HepG2 (cell line): ENCODE data around the gene CDC42BPG. TPM values are rescaled to one million over a fixed set of nuclear protein-coding genes. Genes with fewer than 3 reads are reported as not detected.
A peak's percentile ranks its signal among the peaks of the same experiment; 100 is the strongest.

ENCODE experiments used
- ATF1 ChIP-seq: IDR thresholded peaks from 2 replicates; pipeline ENCODE4 v1.6.1; 2016; ENCODE audit warnings: mild to moderate bottlenecking, control low read depth
- EED ChIP-seq: sonication (generic); formaldehyde crosslinking; IDR thresholded peaks from 2 replicates; pipeline ENCODE4 v1.5.0; 2020; ENCODE audit warnings: mild to moderate bottlenecking, missing genetic modification reagents
- JUNB ChIP-seq: sonication (generic); formaldehyde crosslinking; IDR thresholded peaks from 2 replicates; pipeline ENCODE4 v1.8.0; 2022; ENCODE audit warnings: missing genetic modification reagents, mild to moderate bottlenecking, borderline replicate concordance
- KDM6A ChIP-seq: IDR thresholded peaks from 2 replicates; pipeline ENCODE4 v1.6.1; 2016; ENCODE audit warnings: low read depth
- MBNL3 ChIP-seq: fragments of 250-450 bp; sonication (Bioruptor Pico); conservative IDR thresholded peaks from 2 replicates; pipeline ENCODE4 v1.8.0; 2022; ENCODE audit warnings: mild to moderate bottlenecking, inconsistent platforms
- MIER2 ChIP-seq: IDR thresholded peaks from 2 replicates; pipeline ENCODE4 v1.6.1; 2016; ENCODE audit warnings: missing biosample characterization, missing genetic modification reagents
- MYC ChIP-seq: sonication (generic); formaldehyde crosslinking; IDR thresholded peaks from 2 replicates; pipeline ENCODE4 v1.9.0; 2021; ENCODE audit warnings: missing genetic modification reagents, borderline replicate concordance
- NFIC ChIP-seq: IDR thresholded peaks from 2 replicates; pipeline ENCODE4 v1.6.1; 2012; ENCODE audit warnings: mild to moderate bottlenecking, low read length, inconsistent platforms
- NR2C2 ChIP-seq: sonication (generic); formaldehyde crosslinking; IDR thresholded peaks from 2 replicates; pipeline ENCODE4 v1.4.0; 2020; ENCODE audit warnings: missing genetic modification reagents, mild to moderate bottlenecking, moderate library complexity, borderline replicate concordance
- NR2F6 ChIP-seq, 2 experiments: IDR thresholded peaks; 2 replicates each; pipeline ENCODE4 v1.6.1; 2016; ENCODE audit warnings: antibody characterized with exemption in 1 of 2, mild to moderate bottlenecking in 1 of 2
- TEAD2 ChIP-seq: sonication (generic); formaldehyde crosslinking; IDR thresholded peaks from 2 replicates; pipeline ENCODE4 v1.9.0; 2021; ENCODE audit warnings: missing genetic modification reagents
- THYN1 ChIP-seq: sonication (generic); formaldehyde crosslinking; IDR thresholded peaks from 2 replicates; pipeline ENCODE4 v1.8.1; 2023; ENCODE audit warnings: low read depth, mild to moderate bottlenecking, moderate library complexity, missing genetic modification reagents, borderline replicate concordance
- ZBTB42 ChIP-seq: sonication (generic); formaldehyde crosslinking; IDR thresholded peaks from 2 replicates; pipeline ENCODE4 v1.5.0; 2020; ENCODE audit warnings: mild to moderate bottlenecking, missing genetic modification reagents
- ZFX ChIP-seq: sonication (generic); formaldehyde crosslinking; IDR thresholded peaks from 2 replicates; pipeline ENCODE4 v1.4.0; 2020; ENCODE audit warnings: mild to moderate bottlenecking, low read depth, missing genetic modification reagents, moderate library complexity
- ZNF124 ChIP-seq: sonication (generic); formaldehyde crosslinking; IDR thresholded peaks from 2 replicates; pipeline ENCODE4 v1.4.0; 2020; ENCODE audit warnings: missing genetic modification reagents
- ZNF143 ChIP-seq: sonication (generic); formaldehyde crosslinking; IDR thresholded peaks from 2 replicates; pipeline ENCODE4 v1.4.0; 2020; ENCODE audit warnings: missing genetic modification reagents
- ZNF225 ChIP-seq: sonication (generic); formaldehyde crosslinking; IDR thresholded peaks from 2 replicates; pipeline ENCODE4 v1.4.0; 2020; ENCODE audit warnings: mild to moderate bottlenecking, missing genetic modification reagents
- ZNF232 ChIP-seq: sonication (generic); formaldehyde crosslinking; IDR thresholded peaks from 2 replicates; pipeline ENCODE4 v1.4.0; 2020; ENCODE audit warnings: missing genetic modification reagents, borderline replicate concordance
- ZNF263 ChIP-seq: sonication (generic); formaldehyde crosslinking; IDR thresholded peaks from 2 replicates; pipeline ENCODE4 v1.4.0; 2020; ENCODE audit warnings: missing genetic modification reagents
- ZNF563 ChIP-seq: sonication (generic); formaldehyde crosslinking; IDR thresholded peaks from 2 replicates; pipeline ENCODE4 v1.8.0; 2022; ENCODE audit warnings: mild to moderate bottlenecking, moderate library complexity, missing genetic modification reagents
- ZNF570 ChIP-seq: sonication (generic); formaldehyde crosslinking; IDR thresholded peaks from 2 replicates; pipeline ENCODE4 v1.4.0; 2020; ENCODE audit warnings: mild to moderate bottlenecking, missing genetic modification reagents, borderline replicate concordance
- ZNF605 ChIP-seq: sonication (generic); formaldehyde crosslinking; IDR thresholded peaks from 2 replicates; pipeline ENCODE4 v1.8.0; 2022; ENCODE audit warnings: mild to moderate bottlenecking, missing genetic modification reagents
- ZNF619 ChIP-seq: sonication (generic); formaldehyde crosslinking; IDR thresholded peaks from 2 replicates; pipeline ENCODE4 v1.4.0; 2020; ENCODE audit warnings: mild to moderate bottlenecking, missing genetic modification reagents
- ZNF749 ChIP-seq: sonication (generic); formaldehyde crosslinking; IDR thresholded peaks from 2 replicates; pipeline ENCODE4 v1.8.0; 2022; ENCODE audit warnings: mild to moderate bottlenecking, missing genetic modification reagents, moderate library complexity, borderline replicate concordance
- ZNF775 ChIP-seq: sonication (generic); formaldehyde crosslinking; IDR thresholded peaks from 2 replicates; pipeline ENCODE4 v1.4.0; 2020; ENCODE audit warnings: missing genetic modification reagents, mild to moderate bottlenecking, moderate library complexity, borderline replicate concordance
- ZNF782 ChIP-seq: sonication (generic); formaldehyde crosslinking; IDR thresholded peaks from 2 replicates; pipeline ENCODE4 v1.4.0; 2020; ENCODE audit warnings: missing genetic modification reagents, mild to moderate bottlenecking, borderline replicate concordance
- ZSCAN21 ChIP-seq: sonication (generic); formaldehyde crosslinking; IDR thresholded peaks from 2 replicates; pipeline ENCODE4 v1.8.0; 2022; ENCODE audit warnings: mild to moderate bottlenecking, missing genetic modification reagents, moderate library complexity, borderline replicate concordance
- polyA plus RNA-seq, 8 experiments: library from polyadenylated mRNA; depleted of rRNA in 3 of 8; stranded (reverse) in 7 of 8; unstranded in 1 of 8; fragments of >200 nt; fragmentation: Illumina TruSeq in 4 of 8; extraction: Trizol in 4 of 8; gene quantifications; 2 replicates each; pipeline versions ENCODE4 v1.2.1 to v1.2.3, GENCODE V29; 2011 to 2016; ENCODE audit warnings: low read depth in 4 of 8, missing spikeins in 1 of 8, mixed read lengths in 1 of 8; ENCODE audit not compliant: insufficient read depth in 1 of 8
- total RNA-seq, 5 experiments: library from RNA; depleted of rRNA; stranded (reverse); fragments of >200 nt; fragmentation: Illumina TruSeq; extraction: Trizol; gene quantifications; 2 replicates each; pipeline ENCODE4 v1.2.3, GENCODE V29; 2016; ENCODE audit warnings: low read depth in 1 of 5
- TF ChIP-seq, protein P1 (sequence below): sonication (generic); formaldehyde crosslinking; IDR thresholded peaks from 2 replicates; pipeline ENCODE4 v1.5.0; 2020; ENCODE audit warnings: mild to moderate bottlenecking, missing genetic modification reagents
- TF ChIP-seq, protein P2 (sequence below): sonication (generic); IDR thresholded peaks from 2 replicates; pipeline ENCODE4 v1.6.1; 2016; ENCODE audit warnings: low read depth, borderline replicate concordance

Gene CDC42BPG
- total and polyA plus RNA-seq, 2 of the 13 experiments (the other 11 are each of a cell fraction or from before 2014, with no cell fraction given), result 0.55 to 1.4 TPM

DNA sequence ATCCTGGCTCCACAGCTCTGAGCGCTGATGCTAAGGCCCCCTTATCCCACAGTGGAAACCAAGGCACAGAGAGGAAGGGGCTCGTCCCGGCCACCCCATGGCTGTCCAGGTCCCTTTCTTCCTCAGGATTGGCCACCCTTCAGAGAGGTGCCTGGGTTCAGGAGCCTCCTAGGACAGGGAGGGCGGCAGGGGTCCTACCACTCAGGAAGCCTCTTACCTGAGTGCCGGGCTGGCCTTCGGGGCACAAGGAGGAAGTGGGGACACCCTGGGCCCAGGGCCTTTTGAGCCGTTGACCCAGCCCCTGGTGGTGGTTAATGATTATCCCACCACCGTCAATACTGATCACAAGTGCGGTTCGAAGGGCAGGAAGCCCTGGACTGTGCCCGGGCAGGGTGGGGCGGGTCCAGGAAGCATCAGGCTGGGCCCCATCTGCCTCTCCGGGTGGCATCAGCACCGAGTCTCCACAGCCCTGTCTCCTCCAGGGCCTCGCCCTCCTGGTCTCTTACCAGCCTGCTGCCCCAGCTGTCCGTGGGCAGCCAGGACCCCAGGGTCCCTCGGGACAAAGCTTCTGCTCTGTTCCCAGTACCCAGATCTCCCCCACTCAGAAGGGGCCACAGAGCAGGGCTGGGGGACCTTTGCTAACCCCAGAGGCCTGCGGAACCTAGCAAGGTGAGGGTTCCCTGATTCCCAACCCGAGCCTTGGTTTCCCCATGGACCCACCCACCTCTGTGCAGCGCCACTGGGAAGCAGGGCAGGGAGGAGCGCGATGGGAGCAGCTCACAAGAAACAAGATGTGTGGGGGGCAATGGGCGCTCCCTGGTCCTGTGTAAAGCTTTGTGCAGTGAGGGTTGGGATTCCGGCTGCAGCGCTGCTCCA, 49.0 kb upstream of the CDC42BPG start (continued):
- TF ChIP-seq ZBTB42 (CRISPR knock-in tag) (peak; percentile 49; the same call in 1 of the 2 replicates), ZSCAN21 (CRISPR knock-in tag) (peak; percentile 66; the same call in 1 of the 2 replicates), ZNF124 (CRISPR knock-in tag) (no peak), NR2C2 (peak; percentile 71), MBNL3 (CRISPR knock-in tag) (no peak), ZNF782 (CRISPR knock-in tag) (no peak; the same call in 1 of the 2 replicates), ZNF619 (CRISPR knock-in tag) (no peak; the same call in 1 of the 2 replicates), EED (CRISPR knock-in tag) (no peak), NR2F6 (IDR thresholded peaks at IDR 0.05) (peak; percentile 77), NR2F6 (CRISPR knock-in tag; IDR thresholded peaks at IDR 0.05) (peak; percentile 87), THYN1 (peak; percentile 54; the same call in 1 of the 2 replicates), MYC (CRISPR knock-in tag) (peak; percentile 68), ZNF749 (no peak), ZNF232 (CRISPR knock-in tag) (0 out of 2 replicates have a peak, but pooled peaks have one; percentile 15), ZNF263 (peak; percentile 25; the same call in 1 of the 2 replicates), ZFX (CRISPR knock-in tag) (peak; percentile 96), JUNB (no peak), MIER2 (CRISPR knock-in tag) (peak; percentile 70), ZNF225 (CRISPR knock-in tag) (peak; percentile 2; the same call in 1 of the 2 replicates), KDM6A (CRISPR knock-in tag) (peak; percentile 87), ZNF775 (CRISPR knock-in tag) (0 out of 2 replicates have a peak, but pooled peaks have one; percentile 28), ZNF563 (CRISPR knock-in tag) (no peak), ZNF143 (CRISPR knock-in tag) (peak; percentile 44; the same call in 1 of the 2 replicates), ATF1 (no peak), ZNF605 (CRISPR knock-in tag) (peak; percentile 49; the same call in 1 of the 2 replicates), TEAD2 (no peak), NFIC (0 out of 2 replicates have a peak, but pooled peaks have one; percentile 25), ZNF570 (CRISPR knock-in tag) (no peak)
- TF ChIP-seq, protein P1, sequence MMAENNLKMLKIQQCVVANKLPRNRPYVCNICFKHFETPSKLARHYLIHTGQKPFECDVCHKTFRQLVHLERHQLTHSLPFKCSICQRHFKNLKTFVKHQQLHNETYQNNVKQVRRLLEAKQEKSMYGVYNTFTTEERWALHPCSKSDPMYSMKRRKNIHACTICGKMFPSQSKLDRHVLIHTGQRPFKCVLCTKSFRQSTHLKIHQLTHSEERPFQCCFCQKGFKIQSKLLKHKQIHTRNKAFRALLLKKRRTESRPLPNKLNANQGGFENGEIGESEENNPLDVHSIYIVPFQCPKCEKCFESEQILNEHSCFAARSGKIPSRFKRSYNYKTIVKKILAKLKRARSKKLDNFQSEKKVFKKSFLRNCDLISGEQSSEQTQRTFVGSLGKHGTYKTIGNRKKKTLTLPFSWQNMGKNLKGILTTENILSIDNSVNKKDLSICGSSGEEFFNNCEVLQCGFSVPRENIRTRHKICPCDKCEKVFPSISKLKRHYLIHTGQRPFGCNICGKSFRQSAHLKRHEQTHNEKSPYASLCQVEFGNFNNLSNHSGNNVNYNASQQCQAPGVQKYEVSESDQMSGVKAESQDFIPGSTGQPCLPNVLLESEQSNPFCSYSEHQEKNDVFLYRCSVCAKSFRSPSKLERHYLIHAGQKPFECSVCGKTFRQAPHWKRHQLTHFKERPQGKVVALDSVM (CRISPR knock-in tag), result no peak
- TF ChIP-seq, protein P2, sequence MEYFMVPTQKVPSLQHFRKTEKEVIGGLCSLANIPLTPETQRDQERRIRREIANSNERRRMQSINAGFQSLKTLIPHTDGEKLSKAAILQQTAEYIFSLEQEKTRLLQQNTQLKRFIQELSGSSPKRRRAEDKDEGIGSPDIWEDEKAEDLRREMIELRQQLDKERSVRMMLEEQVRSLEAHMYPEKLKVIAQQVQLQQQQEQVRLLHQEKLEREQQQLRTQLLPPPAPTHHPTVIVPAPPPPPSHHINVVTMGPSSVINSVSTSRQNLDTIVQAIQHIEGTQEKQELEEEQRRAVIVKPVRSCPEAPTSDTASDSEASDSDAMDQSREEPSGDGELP, result peak; percentile 77
